ENCODE measurements around the gene VPS26C.
"Not testable (repeated sequence)": the region's sequence is repeated elsewhere in the genome, so short reads cannot be mapped to it uniquely, and the experiment has no call there.

VPS26C gene
- 90.3 to 123 (median 114) reads per million in 4 experiments for total RNA-seq

DNA sequence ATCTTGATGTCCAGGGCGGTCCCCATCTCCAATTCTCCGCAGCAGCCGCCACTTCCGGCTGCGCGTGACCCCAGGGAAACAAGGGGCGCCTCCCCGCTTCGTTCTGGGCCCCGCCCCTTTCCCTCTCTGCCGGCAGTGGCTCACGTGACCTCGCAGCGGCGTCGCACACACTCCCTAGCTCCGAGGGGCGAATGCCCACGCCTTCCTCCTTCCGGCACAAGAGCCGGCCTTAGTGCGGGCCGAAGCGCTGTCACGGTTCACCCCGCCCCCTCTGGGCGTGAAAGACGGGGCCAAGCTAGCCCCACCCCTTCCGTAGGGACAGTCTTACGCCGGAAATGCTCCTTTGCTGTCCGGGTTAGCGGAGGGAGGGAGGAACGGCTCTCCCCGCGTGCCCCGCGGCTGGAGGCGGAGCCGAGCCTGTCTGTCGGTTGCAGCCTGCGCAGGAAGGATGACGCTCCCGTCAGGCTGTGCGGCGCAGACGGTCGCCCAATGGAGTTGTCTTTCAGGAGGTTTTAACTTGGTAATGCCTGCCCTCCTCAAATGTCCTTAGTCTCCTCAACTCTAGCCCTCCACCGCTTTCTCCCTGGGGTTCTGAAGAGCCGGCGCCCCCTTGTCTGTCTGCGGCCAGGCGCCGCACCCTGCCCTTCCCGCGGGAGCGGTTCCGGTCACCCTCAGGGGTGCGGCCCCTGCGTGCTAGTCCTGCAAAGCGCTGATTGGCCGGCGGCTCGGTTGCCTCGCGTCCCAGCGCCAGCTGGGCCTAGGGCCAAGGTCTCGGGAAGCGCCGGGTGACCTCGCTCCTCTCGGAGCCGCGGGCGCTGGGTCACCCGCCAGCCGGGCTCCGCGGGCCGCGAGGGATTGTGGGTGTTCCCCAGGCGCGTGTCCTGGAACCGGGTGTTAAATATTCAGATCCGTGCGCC is at the start of gene VPS26C:
TSS of gene VPS26C (minus strand) at position 66 of the 917 bp plus-strand sequence. CDS start at position 26, 40 bp downstream.
- peak; percentile 96 for DNase-seq

DNA sequence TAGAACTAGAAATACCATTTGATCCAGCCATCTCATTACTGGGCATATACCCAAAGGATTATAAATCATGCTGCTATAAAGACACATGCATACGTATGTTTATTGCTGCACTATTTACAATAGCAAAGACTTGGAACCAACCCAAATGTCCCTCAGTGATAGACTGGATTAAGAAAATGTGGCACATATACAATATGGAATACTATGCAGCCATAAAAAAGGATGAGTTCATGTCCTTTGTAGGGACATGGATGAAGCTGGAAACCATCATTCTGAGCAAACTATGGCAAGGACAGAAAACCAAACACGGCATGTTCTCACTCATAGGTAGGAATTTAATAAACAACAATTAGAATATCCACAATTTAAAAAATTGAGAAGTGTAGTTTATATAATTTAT is 48.9 kb upstream of the VPS26C start:
- not testable (repeated sequence) for DNase-seq

DNA sequence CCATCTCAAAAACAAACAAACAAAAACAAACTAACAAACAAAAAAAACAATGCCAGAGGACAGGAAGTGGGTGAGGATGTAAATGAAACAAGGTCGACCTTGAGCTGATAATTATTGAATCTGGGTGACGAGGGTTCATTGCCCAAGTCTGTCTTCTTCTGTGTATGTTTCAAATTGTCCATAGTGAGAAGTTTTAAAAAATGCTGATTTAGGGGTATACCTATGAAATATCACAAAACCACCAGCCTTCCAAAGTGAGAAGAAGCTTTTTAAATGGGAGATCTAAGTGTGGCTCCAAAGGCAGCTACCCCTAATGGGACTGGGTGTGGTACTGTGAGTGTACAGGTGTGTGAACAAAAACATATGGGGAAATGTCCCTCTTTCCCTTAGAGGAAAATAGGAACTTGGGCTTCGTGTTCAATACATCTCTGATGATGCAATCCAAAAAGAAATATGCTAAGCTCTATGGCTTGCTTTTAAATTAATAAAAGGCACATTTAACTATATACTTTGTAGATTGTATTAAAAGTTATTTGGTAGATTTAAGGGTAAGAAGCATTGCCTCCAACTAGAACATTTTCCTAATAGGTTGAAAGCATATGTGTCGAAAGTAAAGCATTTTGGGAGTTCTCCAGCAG is 33.1 kb upstream of the VPS26C start:
- no peak for DNase-seq

DNA sequence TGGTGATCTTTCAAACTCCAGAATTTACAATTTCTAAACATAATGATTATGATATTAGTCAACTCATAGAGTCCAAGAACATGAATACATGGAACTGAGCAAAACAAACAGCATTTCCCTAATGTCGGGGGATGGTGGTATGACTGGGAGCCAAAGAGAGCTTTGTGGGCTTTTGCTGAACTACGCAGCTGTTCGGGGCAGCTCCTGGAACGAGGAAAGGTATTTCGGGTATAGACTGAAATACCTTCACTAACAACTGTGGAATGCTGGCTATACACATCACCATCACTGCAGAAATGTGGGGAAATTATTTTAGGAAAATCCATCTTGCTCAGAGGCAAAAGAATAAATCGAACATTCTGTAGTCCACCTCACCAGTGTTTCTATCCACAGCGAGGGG is 30.2 kb upstream of the VPS26C start:
- no peak for DNase-seq

DNA sequence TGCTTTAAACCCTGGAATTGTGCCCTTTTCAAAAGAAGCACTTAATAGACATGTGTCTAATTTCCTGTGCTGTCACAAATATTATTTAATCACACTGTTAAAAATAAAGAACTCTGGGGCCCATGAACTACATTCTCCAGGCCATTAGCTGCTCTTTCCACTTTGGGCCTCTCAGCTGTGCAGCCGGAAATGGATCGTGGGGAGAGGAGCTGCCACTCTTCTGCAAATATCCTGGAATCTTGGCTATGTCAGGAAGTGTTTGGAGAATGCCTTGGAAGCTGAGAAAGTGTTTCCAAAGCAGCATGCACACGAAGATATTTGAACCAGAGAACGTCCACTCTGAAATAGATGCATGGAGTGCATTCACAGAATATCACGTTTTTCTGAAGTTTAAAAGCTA is 27.5 kb upstream of the VPS26C start:
- DNase-seq = no peak

DNA sequence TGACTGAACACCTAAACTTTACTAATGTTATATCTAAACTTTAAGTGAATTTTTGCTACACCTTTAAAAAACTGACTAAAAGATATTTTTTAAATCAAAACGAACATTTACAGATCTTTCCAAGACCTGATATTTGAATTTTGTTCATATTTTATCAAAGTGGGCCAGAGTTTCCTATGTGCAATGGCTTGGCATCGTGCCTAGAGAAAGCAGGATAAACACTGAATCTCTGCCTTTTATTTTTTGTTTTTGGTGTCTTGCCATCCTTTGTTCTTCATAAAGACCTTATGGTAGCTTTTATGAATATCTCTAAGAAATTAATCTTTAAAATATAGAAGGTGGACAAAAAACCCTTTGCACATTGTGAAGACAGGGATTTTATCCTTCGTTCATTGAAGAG is 25.8 kb upstream of the VPS26C start:
- no peak for DNase-seq

DNA sequence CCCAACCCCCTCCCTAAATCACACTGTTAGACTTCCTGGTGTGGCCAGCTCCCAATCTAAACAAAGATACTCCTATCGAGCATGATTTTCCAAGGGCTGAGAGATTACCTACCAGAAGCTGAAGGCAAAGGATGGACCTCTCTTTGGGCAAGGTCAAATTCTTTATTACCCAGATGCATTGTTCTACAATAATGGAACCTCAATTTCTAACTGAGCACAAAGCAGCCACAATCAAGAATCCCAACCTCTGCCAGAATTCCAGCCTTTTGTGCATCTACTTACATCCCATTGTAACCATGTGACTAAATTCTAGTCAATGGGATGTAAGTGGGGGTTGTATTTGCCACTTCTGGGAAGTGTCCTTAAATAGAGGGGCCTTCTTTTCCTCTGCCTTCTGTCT is 24.9 kb upstream of the VPS26C start:
- no peak for DNase-seq

DNA sequence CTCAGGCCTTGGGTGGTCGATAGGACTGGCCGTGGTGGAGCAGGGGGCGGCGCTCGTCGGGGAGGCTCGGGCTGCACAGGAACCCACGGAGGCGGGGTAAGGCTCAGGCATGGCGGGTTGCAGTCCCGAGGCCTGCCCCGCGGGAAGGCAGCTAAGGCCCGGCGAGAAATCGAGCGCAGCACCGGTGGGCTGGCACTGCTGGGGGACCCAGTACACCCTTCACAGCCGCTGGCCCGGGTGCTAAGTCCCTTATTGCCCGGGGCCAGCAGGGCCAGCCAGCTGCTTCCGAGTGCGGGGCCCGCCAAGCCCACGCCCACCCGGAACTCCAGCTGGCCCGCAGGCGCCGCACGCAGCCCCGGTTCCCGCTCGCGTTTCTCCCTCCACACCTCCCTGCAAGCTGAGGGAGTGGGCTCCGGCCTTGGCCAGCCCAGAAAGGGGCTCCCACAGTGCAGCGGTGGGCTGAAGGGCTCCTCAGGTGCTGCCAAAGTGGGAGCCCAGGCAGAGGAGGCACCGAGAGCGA is 16.1 kb upstream of the VPS26C start:
- DNase-seq = not testable (repeated sequence)

DNA sequence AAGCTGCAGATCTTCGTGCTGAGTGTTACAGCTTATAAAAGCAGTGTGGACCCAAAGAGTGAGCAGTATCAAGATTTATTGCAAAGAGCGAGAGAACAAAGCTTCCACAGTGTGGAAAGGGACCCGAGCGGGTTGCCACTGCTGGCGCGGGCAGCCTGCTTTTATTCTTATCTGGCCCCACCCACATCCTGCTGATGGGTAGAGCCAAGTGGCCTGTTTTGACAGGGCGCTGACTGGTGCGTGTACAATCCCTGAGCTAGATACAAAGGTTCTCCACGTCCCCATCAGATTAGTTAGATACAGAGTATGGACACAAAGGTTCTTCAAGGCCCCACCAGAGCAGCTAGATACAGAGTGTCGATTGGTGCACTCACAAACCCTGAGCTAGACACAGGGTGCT is 15.5 kb upstream of the VPS26C start:
- not testable (repeated sequence) for DNase-seq

DNA sequence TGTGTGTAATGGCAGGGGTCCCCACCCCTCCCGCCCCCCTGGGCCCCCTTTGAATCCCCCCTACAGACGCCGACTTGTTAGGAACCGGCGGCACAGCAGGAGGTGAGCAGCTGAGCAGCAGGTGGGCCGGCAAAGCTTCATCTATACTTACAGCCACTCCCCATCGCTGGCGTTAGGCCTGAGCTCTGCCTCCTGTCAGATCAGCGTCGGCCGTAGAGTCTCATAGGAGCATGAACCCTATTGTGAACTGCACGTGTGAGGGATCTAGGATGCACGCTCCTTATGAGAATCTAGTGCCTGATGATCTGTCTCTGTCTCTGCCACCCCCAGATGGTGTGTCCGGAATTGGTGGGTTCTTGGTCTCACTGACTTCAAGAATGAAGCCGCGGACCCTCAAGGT is 14.9 kb upstream of the VPS26C start:
- no peak for DNase-seq

DNA sequence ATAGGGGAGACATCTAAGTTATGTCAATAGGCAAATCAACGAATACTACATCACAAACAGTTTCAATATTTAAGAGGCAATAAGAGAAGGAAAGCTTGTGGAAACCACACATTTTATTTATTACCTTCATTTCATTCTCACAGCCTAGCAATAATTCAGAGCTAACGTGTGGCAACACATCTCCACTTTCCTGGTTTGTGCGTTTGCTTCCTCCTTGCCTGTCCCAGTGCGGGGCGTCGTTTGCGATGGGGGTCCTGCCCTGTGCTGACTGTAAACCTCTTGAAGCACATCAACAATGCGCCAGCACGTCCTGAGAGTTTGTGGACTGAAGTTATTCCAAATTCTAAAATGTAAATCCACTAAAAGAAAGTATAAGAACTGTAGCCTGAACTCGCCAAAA is 14.4 kb upstream of the VPS26C start:
- no peak for DNase-seq

DNA sequence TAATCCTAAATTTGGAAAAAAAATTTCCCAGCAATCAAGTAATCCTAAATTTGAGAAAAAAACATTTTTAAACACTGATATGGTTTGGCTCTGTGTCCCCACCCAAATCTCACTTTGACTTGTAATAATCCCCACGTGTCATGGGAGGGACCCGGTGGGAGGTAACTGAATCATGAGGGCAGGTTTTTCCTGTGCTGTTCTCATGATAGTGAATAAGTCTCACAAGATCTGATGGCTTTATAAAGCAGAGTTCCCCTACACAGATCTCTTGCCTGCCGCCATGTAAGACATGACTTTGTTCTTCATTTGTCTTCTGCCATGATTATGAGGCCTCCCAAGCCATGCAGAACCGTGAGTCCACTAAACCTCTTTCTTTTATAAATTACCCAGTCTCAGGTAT is 12.1 kb upstream of the VPS26C start:
- not testable (repeated sequence) for DNase-seq

DNA sequence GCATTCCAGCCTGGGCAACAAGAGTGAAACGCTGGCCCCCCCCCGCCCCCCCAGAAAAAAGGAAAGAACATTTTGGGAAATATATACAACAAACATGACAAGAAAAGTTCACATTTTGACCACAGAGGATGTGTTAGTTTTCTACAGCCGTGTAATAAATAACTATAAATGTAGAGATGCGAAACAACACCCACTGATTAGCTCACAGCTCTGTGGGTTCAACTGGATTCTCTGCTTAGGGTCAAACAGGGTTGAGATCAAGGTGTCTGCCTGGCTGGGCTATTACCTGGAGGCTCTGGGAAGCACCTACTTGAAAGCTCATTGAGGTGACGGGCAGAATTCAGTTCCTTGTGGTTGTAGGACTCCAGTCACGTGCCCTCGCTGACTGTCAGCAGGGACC is 11.1 kb upstream of the VPS26C start:
- DNase-seq = no peak

DNA sequence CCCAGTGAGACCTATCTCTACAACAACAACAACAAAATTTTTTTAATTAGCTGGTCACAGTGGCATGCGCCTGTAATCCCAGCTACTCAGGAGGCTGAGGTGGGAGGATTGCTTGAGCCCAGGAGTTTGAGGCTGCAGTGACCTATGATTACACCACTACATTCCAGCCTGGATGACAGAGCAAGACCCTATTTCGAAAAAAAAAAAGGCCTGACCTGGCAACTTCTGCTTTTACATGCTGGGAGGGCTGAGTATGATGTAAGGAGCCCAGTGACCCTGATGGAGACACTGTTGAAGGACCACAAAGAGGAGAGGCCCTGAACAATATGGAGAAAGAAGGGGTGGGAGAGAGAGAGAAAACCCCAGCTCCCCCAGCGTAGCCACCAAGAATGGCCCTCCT is 9.2 kb upstream of the VPS26C start:
- no peak for DNase-seq

DNA sequence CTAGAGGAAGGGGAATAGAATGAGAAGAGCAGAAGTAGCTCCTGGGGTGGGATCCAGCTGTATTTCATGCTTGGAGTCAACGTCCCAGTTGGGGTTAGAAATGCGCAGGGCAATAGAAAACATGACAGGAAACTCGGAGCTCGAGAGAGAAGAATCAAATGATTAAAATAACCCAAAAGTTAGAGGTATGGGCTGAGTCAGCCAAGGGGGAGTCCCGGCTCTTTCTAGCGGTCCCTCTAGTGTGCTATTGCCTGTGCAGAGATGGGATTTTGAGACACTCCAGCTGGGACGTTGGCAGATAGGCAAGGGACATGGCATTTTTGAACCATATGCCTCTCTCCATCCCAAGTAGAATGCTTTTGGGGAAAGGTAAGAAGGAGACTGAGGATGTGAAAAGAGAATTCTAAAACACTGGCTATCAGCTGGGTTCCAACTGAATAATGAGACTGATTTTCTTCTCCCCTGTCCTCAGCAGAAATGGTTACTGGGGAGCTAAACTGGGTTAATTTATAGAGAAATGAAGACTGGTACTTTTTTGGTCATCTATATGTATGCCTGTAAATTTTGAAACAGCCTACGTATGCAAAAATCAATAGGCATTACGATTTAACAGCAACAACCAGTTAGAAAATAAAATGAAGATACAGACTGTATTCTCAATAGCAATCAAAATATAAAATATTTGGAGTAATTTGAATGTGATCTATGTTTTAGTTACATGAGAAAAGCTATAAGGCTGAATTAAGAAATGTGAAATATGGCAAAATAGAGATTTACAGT is 7.0 kb upstream of the VPS26C start:
- no peak for DNase-seq

DNA sequence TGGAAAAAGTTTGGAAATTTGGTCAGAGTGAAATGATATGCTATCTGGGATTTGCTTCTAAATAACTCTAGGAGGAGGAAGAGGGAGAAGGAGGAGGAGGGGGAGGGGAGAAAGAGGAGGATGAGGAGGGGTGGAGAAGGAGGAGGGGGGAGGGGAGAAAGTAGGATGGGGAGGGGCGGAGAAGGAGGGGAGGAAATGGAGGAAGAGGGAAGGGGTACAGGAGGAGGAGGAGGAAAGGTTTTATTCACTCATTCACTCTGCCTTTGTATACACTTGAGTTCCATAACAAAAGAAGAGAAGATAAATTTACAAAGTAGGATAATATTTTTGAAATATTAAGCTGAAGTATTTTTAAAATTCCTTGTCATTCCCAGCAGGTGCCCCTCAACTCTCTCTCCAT is 6.3 kb upstream of the VPS26C start:
- no peak for DNase-seq

DNA sequence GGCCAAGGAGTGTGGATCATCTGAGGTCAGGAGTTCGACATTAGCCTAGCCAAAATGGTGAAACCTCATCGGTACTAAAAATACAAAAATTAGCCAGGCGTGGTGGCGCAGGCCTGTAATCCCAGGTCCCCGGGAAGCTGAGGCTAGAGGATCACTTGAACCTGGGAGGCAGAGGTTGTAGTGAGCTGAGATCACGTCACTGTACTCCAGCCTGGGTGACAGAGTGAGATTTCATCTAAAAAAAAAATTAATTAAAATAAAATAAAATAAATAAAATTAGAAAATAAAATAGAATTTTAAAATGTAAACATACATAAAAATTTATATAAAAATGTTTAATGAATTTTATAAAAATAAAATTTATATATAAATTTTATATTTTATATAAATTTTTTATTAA is 5.8 kb upstream of the VPS26C start:
- DNase-seq = no peak

DNA sequence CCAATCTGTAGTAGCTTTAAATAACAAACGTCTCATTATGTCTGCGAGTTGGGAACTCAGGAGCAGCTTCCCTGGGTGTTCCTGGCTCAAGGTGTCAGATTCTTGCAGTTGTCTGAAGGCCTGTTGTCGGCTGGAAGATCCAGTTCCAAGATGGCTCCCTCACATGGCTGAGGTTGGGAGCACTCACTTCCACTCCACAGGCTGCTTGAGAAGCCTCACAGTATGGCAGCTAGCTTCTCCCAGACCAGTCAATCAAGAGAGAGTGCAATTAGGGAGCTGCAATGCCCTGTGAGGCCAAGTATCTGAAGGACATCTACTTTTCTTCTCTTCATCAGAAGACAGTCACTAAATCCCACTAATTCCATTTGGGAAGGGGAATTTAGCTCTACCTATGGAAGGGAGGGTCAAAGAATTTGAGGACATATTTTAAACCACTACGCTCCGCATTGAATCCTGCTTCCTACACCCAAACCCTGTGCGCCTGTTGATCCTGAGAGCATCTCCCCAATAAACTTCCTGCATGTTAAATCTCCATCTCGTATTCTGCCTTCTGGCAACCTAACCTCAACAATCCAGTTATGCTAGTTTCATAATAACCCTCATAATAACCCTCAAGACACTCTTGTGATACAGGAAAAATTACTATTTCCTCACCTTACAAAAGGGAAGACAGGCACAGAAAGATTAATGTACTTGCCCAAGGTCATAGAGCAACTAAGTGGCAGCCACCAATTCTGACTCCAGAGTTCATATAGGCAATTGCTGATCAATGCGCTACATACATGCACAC is 3.6 kb upstream of the VPS26C start:
- DNase-seq = no peak

DNA sequence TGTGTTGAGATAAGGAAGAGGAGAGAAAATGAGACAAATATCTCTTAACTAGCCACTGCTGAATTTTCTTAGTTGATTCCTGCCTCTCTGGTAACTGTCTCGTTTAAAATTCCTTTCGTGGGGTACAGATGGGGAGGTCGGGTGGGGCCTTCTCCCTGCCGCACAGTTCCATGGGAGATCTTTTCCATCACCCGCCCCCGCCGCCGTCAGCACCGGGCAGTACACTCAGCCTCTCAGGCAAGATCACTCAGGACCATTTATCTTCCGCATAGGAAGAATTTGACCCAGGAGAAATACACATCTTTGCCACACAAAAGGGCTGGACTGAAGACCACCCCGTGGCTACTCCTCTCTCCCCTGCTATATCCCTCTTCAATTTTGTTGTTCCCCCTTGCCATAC is 2.3 kb upstream of the VPS26C start:
- DNase-seq = no peak

DNA sequence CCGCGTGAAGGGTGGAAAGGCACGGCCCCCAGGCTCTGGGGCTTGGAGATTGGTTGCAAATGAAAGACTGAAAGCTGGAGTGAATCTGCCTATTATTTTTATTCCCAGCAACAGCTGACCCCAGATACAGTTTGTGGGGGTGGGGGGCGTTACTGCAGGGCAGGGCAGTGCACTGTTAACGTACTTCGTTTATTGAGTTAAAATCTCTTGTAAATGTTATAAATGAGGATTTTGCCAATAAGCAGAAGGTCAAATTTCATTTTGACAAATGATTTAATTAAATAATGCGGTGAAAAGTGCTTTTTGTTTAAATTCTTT is 1.0 kb upstream of the VPS26C start:
- DNase-seq = no peak

DNA sequence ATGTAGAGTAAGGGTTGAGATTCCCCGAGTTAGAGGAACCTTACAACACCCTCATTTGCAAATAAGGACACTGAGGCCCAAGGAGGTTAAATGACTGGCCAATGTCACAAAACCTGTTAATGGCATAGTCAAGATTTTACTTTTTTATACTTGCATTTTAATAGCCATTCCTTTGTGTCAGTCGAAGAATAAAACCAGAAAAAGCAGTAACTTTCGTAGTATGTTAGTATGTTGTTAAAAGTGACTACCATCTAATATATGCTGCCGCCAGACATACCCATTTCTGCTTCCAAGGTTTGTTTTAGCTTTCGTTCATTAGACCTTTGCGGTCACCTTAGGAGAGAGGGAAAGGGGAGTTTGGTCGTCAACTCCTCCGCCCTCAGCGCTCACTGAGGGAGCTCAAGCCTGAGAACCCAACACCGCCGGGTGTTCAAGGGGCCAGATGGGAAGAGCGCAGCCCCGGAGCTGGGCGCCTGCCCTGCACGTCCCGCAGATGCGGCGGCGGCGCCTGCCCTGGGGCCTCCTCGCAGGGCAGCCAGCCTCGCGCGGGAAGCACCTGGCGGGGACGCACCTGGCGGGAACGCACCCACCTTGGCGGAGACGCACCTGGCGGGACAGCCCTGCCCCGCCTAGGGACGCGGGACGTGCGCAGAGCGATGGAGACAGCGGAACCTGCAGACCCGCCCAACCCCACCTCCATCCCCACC is 466 bp downstream of the VPS26C start:
- DNase-seq = no peak

DNA sequence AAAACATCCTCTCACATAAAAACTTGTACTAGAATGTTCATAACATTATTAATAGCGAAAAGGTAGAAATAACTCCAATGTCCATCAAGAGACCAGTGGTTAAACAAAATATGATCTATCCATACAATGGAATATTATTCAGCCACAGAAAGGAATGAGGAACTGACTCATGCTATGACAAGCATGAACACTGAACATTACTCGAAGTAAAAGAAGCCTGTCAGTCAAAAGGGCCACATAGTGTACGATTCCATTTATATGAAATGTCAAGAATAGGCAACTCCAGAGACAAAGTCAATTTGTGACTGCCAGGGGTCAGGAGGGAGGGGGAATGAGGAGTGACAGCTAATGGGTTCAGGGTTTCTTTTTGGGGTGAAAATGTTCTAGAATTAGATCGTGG is 2.3 kb downstream of the VPS26C start:
- DNase-seq = no peak
